DMS 273 (cell line): Measurements from ENCODE around the gene KDF1.
"Not testable (repeated sequence)": the region's sequence is repeated elsewhere in the genome, so short reads cannot be mapped to it uniquely, and the experiment has no call there.

ENCODE experiments used
- DNase-seq: peaks from one replicate; lab custom pipeline; 2025; ENCODE audit not compliant: unreplicated experiment; lab: John Stamatoyannopoulos, UW

The KDF1 gene

GRCh38 chr1:26994787-26995517 is 34.7 kb upstream of the KDF1 start:
- DNase-seq, result peak; percentile 76

DNA sequence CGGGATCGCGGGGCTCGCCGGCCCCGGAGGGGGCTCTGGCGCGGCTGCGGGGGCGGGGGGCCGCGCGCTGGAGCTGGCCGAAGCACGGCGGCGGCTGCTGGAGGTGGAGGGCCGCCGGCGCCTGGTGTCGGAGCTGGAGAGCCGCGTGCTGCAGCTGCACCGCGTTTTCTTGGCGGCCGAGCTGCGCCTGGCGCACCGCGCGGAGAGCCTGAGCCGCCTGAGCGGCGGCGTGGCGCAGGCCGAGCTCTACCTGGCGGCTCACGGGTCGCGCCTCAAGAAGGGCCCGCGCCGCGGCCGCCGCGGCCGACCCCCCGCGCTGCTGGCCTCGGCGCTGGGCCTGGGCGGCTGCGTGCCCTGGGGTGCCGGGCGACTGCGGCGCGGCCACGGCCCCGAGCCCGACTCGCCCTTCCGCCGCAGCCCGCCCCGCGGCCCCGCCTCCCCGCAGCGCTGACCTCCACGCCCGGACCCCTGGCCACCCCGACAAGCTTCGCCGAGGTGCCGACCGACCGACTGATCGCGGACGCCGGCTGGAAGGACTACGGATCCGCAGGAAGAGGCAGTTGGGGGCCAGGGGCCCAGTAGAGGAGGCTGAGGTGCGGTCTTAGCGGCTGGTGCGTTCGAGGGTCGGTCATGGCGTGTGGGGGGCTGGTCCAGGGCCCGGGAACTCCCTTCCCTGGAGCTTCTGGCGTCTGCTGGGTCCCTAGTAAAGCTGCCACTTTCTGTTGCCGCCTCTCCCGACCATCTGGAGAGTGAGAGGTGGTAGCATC is 33.9 kb upstream of the KDF1 start:
- peak; percentile 76 for DNase-seq

GRCh38 chr1:26993237-26994019 is 33.2 kb upstream of the KDF1 start, which contains the start of gene TRNP1:
Gene TRNP1, plus strand, starts transcription at chr1:26993692. Its CDS starts 95 bp downstream, at chr1:26993787.
- DNase-seq, result peak; percentile 90

DNA sequence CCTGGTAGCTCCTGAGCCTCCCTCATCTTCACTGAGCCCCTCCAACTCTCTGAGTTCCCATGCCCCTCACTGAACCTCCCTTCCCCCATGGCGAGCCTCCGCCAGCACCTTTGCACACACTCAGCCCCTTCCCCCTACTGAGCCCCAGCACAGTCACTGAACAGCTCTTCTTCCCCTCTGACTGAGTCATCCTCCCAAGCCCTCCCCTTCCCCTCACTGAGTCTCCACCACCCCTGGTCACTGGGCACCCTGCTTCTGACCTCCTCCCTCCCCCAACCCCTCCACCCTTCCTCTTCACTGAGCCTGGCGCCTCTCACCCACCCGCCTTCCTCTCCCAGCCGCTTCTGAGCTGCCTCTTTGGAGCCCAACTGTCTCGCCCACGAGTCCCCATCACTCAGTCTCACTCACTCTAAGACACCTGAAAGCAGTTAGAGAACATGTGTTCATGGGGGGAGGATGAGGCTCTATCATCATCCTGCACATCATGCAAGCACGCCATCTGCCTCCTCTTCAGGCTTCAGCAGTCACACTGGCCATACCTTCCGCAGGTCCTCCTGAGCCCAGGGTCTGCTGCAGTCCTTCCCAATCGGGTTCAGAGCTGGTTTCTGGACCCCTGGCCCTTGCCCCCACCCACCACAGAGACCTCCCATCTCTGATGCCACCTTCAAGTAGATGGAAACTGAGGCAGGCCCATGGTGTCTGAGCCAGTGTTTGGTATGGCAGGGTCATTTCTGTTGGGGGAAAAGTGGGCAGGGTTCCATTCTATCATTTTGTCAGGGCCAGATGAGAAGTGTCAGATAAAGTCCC is 31.2 kb upstream of the KDF1 start:
- DNase-seq, result peak; percentile 80

DNA sequence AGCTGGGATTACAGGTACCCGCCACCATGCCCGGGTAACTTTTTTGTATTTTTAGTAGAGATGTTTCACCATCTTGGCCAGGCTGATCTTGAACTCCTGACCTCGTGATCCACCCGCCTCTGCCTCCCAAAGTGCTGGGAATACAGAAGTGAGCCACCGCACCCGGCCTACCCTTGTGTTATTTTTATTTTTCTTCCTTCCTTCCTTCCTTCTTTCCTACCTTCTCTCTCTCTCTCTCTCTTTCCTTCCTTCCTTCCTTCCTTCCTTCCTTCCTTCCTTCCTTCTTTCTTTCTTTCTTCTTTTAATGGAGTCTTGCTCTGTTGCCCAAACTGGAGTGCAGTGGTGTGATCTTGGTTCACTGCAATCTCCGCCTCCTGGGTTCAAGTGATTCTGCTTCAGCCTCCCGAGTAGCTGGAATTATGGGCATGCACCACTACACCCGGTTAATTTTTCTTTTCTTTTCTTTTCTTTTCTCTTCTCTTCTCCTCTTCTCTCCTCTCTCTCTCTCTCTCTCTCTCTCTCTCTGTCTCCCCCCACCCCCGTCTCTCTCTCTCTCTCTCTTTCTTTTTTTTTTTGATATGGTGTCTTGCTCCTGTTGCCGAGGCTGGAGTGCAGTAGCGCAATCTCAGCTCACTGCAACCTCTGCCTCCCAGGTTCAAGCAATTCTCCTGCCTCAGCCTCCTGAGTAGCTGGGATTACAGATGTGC is 29.3 kb upstream of the KDF1 start:
- not testable (repeated sequence) for DNase-seq

GRCh38 chr1:26986658-26987057 is 26.4 kb upstream of the KDF1 start:
- DNase-seq, result no peak

- DNase-seq, result no peak
Observed at GRCh38 chr1:26984291-26984690, 24.0 kb upstream of the KDF1 start.

DNA sequence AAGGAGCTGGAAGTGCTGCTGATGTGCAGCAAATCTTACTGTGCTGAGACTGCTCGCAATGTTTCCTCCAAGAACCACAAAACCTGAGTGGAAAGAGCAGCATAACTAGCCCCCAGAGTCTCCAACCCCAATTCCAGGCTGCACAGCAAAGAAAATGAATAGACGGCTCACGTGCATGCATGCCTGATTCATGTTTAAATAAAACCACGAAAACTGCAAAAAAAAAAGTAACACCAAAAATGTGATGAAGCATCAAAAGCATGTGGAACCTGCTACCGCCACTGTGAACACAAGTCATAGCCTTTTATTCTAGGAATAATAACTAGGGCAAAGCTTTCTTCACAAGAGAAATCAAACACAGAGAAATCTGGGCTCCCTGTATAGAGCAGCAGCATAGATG is 23.6 kb upstream of the KDF1 start:
- no peak for DNase-seq

DNA sequence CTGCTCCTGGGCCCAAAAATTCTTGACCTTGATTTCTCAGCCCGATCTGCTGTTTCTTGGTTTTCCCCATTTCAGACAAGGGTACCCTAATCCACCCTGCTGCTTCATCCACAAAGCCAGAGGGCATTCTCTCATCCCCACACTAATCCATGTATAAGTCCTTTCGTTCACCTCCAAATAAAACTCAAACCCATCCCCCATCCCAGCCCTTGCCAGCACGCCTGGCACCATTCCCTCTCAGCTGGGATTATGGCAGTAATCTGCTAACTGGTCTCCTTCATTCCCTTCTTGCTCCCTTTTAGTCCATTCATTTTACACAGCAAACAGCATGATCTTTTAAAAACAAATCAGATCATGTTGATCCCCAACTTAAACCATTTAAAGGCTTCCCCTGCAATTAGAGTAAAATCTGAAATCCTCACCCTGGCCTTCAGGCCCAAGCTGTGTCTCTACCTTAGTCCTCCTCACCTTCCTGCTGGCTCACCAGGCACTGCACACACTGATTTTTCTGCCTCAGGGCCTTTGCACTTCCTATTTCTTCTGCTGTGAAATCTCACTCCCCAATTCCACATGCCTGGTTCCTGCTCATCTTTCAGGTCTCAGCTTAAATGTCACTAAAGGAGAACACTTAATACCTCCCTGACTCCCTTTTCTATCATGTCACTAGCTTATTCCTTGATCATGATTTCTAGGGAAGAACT is 21.0 kb upstream of the KDF1 start:
- no peak for DNase-seq

DNA sequence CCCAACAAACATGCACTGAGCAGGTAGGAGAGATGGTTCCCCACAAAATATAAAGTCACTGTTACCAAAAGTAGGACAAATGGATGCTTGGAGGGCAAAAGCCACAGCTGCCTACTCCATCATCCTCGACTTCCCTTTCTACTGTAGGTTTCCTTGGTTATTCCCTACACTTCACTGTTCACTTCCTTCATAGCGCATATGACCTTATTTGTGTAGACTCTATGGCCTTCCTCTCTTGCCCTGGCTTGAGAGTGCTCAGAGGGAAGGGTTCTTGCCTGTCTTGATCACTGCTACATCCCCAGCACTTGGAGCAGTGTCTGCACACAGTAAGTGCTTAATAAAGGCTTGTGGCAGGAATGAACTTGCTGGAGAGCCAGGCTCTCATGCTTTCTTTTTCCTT is 18.6 kb upstream of the KDF1 start:
- no peak for DNase-seq

DNA sequence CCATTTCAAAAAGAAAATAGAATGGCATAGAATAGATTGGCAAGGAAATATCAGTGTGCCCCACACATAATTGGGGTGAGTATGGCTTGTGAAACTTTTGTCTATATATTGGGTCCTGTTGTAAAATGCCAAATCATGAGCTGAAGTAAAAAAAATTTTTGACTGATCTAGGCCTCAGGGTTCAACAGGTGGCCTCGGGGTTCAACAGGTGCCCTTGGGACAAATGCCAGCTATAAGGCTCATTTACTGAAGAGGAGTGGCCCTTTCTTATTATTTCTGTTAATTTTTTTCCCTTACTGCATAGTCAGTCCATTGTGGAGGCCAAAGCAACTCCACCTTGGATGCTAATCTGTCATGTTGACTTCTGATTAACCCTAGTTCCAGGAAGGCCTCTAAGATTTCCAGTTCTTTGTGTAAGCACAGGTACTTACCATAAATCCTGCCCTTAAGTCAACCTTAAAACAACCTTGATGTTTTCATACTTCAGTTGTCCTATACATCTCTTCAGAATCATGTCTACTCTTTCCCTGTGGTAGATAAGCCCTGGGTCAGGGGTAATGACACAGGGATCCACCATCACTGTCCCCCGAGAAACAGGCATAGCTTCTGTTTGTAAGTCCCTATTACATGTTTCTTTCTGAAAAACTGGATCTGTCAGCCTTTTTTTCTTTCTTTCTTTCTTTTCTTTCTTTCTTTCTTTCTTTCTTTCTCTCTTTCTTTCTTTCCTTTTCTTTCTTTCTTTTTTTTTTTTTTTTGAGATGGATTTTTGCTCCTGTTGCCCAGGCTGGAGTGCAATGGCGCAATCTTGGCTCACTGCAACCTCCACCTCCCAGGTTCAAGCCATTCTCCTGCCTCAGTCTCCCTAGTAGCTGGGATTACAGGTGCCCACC is 16.6 kb upstream of the KDF1 start:
- DNase-seq, result no peak

GRCh38 chr1:26972821-26973220 is 12.6 kb upstream of the KDF1 start:
- no peak for DNase-seq

- DNase-seq, result no peak
Observed at GRCh38 chr1:26972390-26972789, 12.1 kb upstream of the KDF1 start.

GRCh38 chr1:26971590-26971989 is 11.3 kb upstream of the KDF1 start:
- DNase-seq, result no peak

DNA sequence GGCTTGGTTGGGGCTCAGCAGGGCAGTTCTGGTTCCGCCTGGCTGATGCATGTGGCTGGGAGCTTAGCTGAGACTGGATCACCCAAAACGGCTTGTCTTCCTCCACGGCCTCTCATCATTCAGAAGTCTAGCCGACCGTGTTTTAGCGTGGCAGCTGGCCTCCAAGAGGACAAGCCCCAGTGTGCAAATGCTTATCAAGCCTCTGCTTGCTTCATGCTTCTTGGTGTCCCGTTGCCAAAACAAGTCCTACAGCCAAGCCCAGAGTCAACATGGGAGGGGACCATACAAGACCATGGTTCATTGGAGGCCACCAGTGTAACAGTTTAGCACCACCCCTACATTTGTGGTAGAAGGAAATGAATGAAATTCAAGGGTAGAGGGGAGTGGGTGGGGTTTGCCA is 10.5 kb upstream of the KDF1 start:
- DNase-seq, result peak; percentile 79

GRCh38 chr1:26965628-26966027 is 5.4 kb upstream of the KDF1 start:
- DNase-seq, result no peak

DNA sequence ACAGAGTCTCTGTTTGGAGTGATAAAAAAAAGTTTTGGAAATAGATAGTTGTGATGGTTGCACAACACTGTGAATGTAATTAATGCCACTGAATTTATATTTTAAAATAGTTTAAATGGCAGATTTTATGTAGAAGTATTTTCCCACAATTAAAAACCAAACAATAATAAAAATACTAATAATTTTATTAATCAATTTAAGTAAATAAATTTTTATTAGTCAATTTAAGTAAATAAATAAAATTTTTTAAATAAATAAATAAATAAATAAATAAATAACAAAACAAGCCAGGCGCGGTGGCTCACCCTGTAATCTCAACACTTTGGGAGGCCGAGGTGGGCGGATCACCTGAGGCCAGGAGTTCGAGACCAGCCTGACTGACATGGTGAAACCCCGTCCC is 4.9 kb upstream of the KDF1 start:
- no peak for DNase-seq

DNA sequence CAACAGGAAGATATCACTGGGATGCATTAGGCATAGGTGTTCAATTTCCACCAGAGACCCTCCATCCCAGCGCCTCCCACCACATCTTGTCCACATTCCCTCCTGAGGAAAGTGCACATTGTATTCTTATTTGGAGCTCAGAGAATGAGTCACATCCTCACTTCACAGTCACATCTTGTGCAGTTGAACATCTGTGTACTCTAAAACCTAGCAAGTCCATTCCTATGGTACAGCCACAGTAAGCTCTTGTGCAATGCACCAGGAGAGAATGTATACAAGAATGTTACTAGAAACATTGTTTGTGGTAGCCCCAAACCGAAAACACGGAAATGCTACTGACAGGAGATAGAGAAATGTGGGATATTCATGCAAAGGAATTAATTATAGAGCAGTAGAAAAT is 1.6 kb upstream of the KDF1 start:
- DNase-seq, result peak; percentile 37

DNA sequence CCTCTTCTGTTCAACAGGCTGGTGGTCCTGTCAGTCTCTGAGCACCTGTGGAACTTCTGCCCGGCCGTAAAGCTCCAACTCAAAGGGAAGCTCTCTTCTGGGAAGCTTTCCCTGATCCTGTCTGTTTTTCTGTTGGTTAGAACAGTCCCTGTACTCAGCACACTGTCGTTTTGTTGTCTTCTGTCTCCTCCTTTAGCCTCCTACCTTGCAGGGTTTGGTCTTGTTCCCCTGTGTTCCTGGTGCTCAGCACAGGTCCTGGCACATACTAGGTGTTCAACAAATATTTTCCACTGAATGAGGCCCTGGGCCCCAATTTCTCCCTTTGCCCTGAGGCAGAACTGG is 328 bp upstream of the KDF1 start:
- DNase-seq, result no peak
